Prostate gland (tissue), 2 donors: ENCODE results near the gene IL1RAPL1. TPM values are rescaled to one million over a fixed set of nuclear protein-coding genes. Genes with fewer than 3 reads are reported as not detected.
A peak's percentile ranks its signal among the peaks of the same experiment; 100 is the strongest.

Source experiments
- DNase-seq: peaks from one replicate; pipeline ENCODE4 v3.0.0-alpha.2; 2019; ENCODE audit warnings: low spot score
- H3K27ac ChIP-seq, 2 donors: fragments of 200-600 bp; sonication (generic); 2 replicates each; pipeline ENCODE4 v1.5.1; 2017 to 2019
- H3K27me3 ChIP-seq: fragments of 200-600 bp; sonication (generic); replicated peaks from 2 replicates; pipeline ENCODE4 v1.5.1; 2019; ENCODE audit not compliant: insufficient read depth
- H3K36me3 ChIP-seq, 2 donors: fragments of 200-600 bp; sonication (generic); 1 replicate in 1 of 2; 2 replicates in 1 of 2; pipeline versions ENCODE4 v1.5.1 to v1.8.1; 2017 to 2019
- H3K4me1 ChIP-seq: fragments of 200-600 bp; sonication (generic); replicated peaks from 2 replicates; pipeline ENCODE4 v1.5.1; 2019
- H3K4me3 ChIP-seq, 2 donors: fragments of 200-600 bp; sonication (generic); 2 replicates each; pipeline ENCODE4 v1.5.1; 2017 to 2019
- H3K9me3 ChIP-seq: fragments of 200-600 bp; sonication (generic); 2 replicates; pipeline ENCODE4 v1.5.1; 2017
- CTCF ChIP-seq, 4 experiments: fragments of 200-600 bp in 2 of 4; fragments of 450-650 bp in 2 of 4; sonication (generic) in 2 of 4; IDR thresholded peaks; 1 replicate in 3 of 4; 2 replicates in 1 of 4; pipeline ENCODE4 v1.5.1; 2016 to 2019; ENCODE audit warnings: antibody characterized with exemption in 4 of 4, mild to moderate bottlenecking in 2 of 4, moderate library complexity in 2 of 4
- POLR2A ChIP-seq: fragments of 450-650 bp; IDR thresholded peaks from one replicate; pipeline ENCODE4 v1.6.1; 2016; ENCODE audit warnings: antibody characterized with exemption, mild to moderate bottlenecking
- POLR2AphosphoS5 ChIP-seq: sonication (generic); formaldehyde crosslinking; IDR thresholded peaks from one replicate; pipeline ENCODE4 v1.6.1; 2017; ENCODE audit warnings: antibody characterized with exemption
- WGBS: methylation state at CpG from one replicate; pipeline ENCODE4 v1.1.5; 2018; 5-methylcytosine and 5-hydroxymethylcytosine counted together
- intact Hi-C: fragments of 100-400 bp; cut with DNase I; formaldehyde crosslinking; loops from one replicate; pipeline ENCODE4 v1.14.2; 2022
- total RNA-seq, 2 donors: library from RNA; depleted of rRNA; stranded (reverse); fragments of >200 nt; gene quantifications; one replicate each; pipeline ENCODE4 v1.1.0, GENCODE V29; 2016

IL1RAPL1 gene
- total RNA-seq, 2 donors from 2014 or later = 0.23 TPM

DNA sequence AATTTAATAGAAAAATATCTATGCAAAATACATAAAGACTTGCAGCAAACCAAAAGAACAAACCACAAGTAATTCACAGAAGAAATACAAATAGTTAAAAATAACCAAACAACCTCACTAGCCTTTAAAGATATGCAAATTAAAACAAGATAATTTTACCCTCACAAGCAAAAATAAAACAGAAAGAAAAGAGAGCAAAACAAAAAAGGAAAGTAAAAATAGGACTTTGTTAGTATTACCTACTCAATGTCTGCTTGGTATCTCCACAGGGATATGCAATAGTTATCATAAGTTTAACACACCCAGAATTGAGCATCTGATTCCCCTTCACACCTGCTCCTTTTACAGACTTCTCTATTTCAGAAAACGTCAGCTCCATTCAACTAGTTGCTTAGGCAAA lies 890.6 kb downstream of the IL1RAPL1 start:
- DNase-seq = no peak

GRCh38 chrX:29478336-29479069 lies 891.3 kb downstream of the IL1RAPL1 start:
- 48% methylated on average over 10 of the region's 10 CpGs for WGBS
- intact Hi-C loops = no loop called here
- TF ChIP-seq CTCF (IDR thresholded peaks at IDR 0.05) (peak in 1 of 4 experiments; percentile 21), POLR2AphosphoS5 (no peak)
- Histone ChIP-seq H3K27me3 (no peaks in the 10 kb centered on the region), H3K36me3 (no peaks in the 10 kb centered on the region), H3K27ac (no peak overlapping the region), H3K4me1 (no peaks in the 10 kb centered on the region), H3K4me3 (no peak overlapping the region), H3K9me3 (no peaks in the 10 kb centered on the region)
- no peak for DNase-seq

More for the DNA sequence above, 890.6 kb downstream of the IL1RAPL1 start:
- Histone ChIP-seq H3K4me3 (no peak overlapping the region), H3K27ac (no peak overlapping the region), H3K9me3 (no peaks in the 10 kb centered on the region), H3K27me3 (no peaks in the 10 kb centered on the region), H3K4me1 (no peaks in the 10 kb centered on the region), H3K36me3 (no peaks in the 10 kb centered on the region)
- TF ChIP-seq CTCF (IDR thresholded peaks at IDR 0.05) (no peak), POLR2A (no peak), POLR2AphosphoS5 (no peak)
- intact Hi-C loops = no loop called here
- 42% methylated on average over 1 of the region's 1 CpG for WGBS

DNA sequence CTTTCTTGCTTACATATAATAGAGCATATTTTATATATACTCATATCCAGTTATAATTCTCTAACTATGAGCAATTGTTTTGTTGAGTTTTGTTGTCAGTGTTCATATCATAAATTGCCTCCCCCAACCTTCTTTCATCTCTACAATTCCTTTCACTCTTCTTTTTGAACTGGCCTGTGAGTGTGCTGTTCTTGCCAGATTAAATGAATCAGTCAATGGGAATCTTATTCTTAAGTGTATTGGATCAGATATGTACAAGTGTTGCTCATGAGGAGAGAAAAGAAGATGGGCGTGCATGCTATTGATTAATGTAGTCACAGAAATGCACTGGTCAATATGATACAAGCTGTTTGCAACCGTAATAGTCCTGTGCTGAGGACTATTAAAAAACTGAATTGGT lies 900.0 kb downstream of the IL1RAPL1 start:
- TF ChIP-seq POLR2AphosphoS5 = no peak
- no peak for TF ChIP-seq CTCF (IDR thresholded peaks at IDR 0.05)
- TF ChIP-seq POLR2A = no peak
- H3K27me3 ChIP-seq = no peaks in the 10 kb centered on the region
- no peaks in the 10 kb centered on the region for H3K9me3 ChIP-seq
- no peaks in the 10 kb centered on the region for H3K36me3 ChIP-seq
- H3K27ac ChIP-seq = no peak overlapping the region
- 97% methylated on average over 2 of the region's 2 CpGs for WGBS
- DNase-seq = no peak
- no peak overlapping the region for H3K4me3 ChIP-seq
- intact Hi-C loops = no loop called here
- H3K4me1 ChIP-seq = no peaks in the 10 kb centered on the region

- H3K4me1 ChIP-seq = no peaks in the 10 kb centered on the region
- no peaks in the 10 kb centered on the region for H3K27me3 ChIP-seq
- intact Hi-C loops = no loop called here
- DNase-seq = no peak
- no peak for TF ChIP-seq POLR2AphosphoS5
- TF ChIP-seq POLR2A = no peak
- TF ChIP-seq CTCF (IDR thresholded peaks at IDR 0.05) = no peak
- no peak overlapping the region for H3K27ac ChIP-seq
- H3K9me3 ChIP-seq = no peaks in the 10 kb centered on the region
- no peak overlapping the region for H3K4me3 ChIP-seq
- no peaks in the 10 kb centered on the region for H3K36me3 ChIP-seq
- WGBS = 100% methylated on average over 1 of the region's 1 CpG
Observed at GRCh38 chrX:29487714-29488113, 900.5 kb downstream of the IL1RAPL1 start.

DNA sequence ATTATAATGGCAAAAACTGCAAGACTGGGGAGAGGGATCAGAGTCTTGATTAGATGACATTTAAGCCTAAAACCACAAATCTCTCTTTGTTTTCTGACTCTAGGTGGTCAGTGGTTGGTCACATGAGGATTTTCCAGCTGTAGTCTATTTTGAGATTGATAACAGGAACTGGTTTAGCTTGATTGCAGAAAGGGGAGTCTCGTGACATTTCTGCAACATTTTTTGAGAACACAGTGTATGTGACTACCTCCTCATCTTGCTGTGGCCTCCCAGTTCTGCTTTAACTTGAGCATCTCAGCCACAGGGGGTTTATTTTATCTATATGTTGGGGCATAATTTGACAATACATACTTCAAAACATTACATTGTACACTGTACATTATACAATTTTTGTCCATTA lies 901.7 kb downstream of the IL1RAPL1 start:
- 56% methylated on average over 1 of the region's 1 CpG for WGBS
- intact Hi-C loops = no loop called here
- DNase-seq = no peak
- Histone ChIP-seq H3K27ac (no peak overlapping the region), H3K36me3 (no peaks in the 10 kb centered on the region), H3K4me1 (no peaks in the 10 kb centered on the region), H3K4me3 (no peak overlapping the region), H3K27me3 (no peaks in the 10 kb centered on the region), H3K9me3 (no peaks in the 10 kb centered on the region)
- TF ChIP-seq CTCF (IDR thresholded peaks at IDR 0.05) = no peak
